22Rv1 (cell line): Measurements from ENCODE around the gene FOXJ1.
A peak's percentile ranks its signal among the peaks of the same experiment; 100 is the strongest.

ENCODE experiments used
- H3K27ac ChIP-seq: fragments of 450-650 bp; 2 replicates; pipeline ENCODE4 v1.5.1; 2017
- CTCF ChIP-seq: fragments of 450-650 bp; IDR thresholded peaks from 2 replicates; pipeline ENCODE4 v1.5.1; 2017; ENCODE audit warnings: mild to moderate bottlenecking
- ZFX ChIP-seq: fragments of 450-650 bp; IDR thresholded peaks from 2 replicates; pipeline ENCODE4 v1.6.1; 2017; ENCODE audit warnings: antibody characterized with exemption, borderline replicate concordance

The FOXJ1 gene

GRCh38 chr17:76120658-76121008 is 20.4 kb downstream of the FOXJ1 start:
- no peak for TF ChIP-seq ZFX
- no peak for TF ChIP-seq CTCF
- H3K27ac ChIP-seq: no peak overlapping the region

GRCh38 chr17:76119409-76120371 is 21.4 kb downstream of the FOXJ1 start:
- TF ChIP-seq ZFX: no peak

GRCh38 chr17:76115138-76115754 is 25.8 kb downstream of the FOXJ1 start:
- TF ChIP-seq ZFX: no peak
- no peak for TF ChIP-seq CTCF
- H3K27ac ChIP-seq: no peak overlapping the region

More at GRCh38 chr17:76119409-76120371, 21.4 kb downstream of the FOXJ1 start:
- no peak overlapping the region for H3K27ac ChIP-seq

- no peak for TF ChIP-seq ZFX
- TF ChIP-seq CTCF: no peak
- H3K27ac ChIP-seq: no peak overlapping the region
Observed at GRCh38 chr17:76111956-76112355, 29.1 kb downstream of the FOXJ1 start.

- TF ChIP-seq CTCF (peak; percentile 25), ZFX (no peak)
- H3K27ac ChIP-seq: no peak overlapping the region
Observed at GRCh38 chr17:76107509-76107908, 33.5 kb downstream of the FOXJ1 start.

- H3K27ac ChIP-seq: no peak overlapping the region
- TF ChIP-seq CTCF (no peak), ZFX (no peak)
Observed at GRCh38 chr17:76106703-76107102, 34.3 kb downstream of the FOXJ1 start.

GRCh38 chr17:76104896-76105231 is 36.2 kb downstream of the FOXJ1 start:
- peak overlapping the region; percentile 83; the same call in 1 of the 2 replicates for H3K27ac ChIP-seq
- TF ChIP-seq CTCF (no peak), ZFX (no peak)
